Thyroid gland (tissue), 4 donors: ENCODE data around the gene ELAVL1.

Source experiments
- POLR2A ChIP-seq, 2 donors: fragments of 450-650 bp; IDR thresholded peaks; one replicate each; pipeline ENCODE4 v1.6.1; 2017; ENCODE audit warnings: antibody characterized with exemption in 2 of 2, mild to moderate bottlenecking in 2 of 2, moderate library complexity in 1 of 2
- TF ChIP-seq, protein P1 (sequence below), 6 experiments: fragments of 200-600 bp in 3 of 6; fragments of 450-650 bp in 3 of 6; sonication (generic) in 3 of 6; IDR thresholded peaks; one replicate each; pipeline ENCODE4 v1.5.1; 2016 to 2019; ENCODE audit warnings: antibody characterized with exemption in 6 of 6, mild to moderate bottlenecking in 2 of 6, inconsistent platforms in 1 of 6, moderate library complexity in 1 of 6

DNA sequence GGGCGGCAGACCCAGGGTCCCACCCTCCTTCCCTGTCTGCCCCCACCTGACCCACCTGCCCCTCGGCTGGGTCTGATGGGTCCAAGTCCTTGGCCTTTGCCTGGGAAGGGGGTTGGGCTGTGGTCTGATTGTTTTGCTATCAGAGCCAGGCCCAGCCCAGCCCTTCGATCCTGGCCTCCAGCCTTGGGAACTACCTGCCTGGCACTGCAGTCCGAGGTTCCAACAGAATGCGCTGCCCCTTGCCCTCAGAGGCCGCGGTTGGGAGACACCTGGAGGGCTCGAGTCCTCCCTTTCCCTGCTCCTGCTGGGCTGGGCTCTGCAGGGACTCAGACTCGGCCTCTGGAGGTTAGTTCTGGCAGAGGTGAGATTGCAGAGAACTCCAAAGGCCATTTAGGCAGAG, 48.7 kb upstream of the ELAVL1 start:
- TF ChIP-seq, protein P1, sequence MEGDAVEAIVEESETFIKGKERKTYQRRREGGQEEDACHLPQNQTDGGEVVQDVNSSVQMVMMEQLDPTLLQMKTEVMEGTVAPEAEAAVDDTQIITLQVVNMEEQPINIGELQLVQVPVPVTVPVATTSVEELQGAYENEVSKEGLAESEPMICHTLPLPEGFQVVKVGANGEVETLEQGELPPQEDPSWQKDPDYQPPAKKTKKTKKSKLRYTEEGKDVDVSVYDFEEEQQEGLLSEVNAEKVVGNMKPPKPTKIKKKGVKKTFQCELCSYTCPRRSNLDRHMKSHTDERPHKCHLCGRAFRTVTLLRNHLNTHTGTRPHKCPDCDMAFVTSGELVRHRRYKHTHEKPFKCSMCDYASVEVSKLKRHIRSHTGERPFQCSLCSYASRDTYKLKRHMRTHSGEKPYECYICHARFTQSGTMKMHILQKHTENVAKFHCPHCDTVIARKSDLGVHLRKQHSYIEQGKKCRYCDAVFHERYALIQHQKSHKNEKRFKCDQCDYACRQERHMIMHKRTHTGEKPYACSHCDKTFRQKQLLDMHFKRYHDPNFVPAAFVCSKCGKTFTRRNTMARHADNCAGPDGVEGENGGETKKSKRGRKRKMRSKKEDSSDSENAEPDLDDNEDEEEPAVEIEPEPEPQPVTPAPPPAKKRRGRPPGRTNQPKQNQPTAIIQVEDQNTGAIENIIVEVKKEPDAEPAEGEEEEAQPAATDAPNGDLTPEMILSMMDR (IDR thresholded peaks at IDR 0.05) = no peak
- TF ChIP-seq POLR2A (IDR thresholded peaks at IDR 0.05) = no peak
